ENCODE data around the gene LRSAM1.

LRSAM1 gene

GRCh38 chr9:127500862-127501261 is 49.6 kb downstream of the LRSAM1 start:
- DNase-seq = no peak

- no peak for DNase-seq
Measured at GRCh38 chr9:127501821-127502343, 50.6 kb downstream of the LRSAM1 start.

- no peak for DNase-seq
Measured at GRCh38 chr9:127502706-127503378, 51.5 kb downstream of the LRSAM1 start.

GRCh38 chr9:127503379-127503921 is 52.1 kb downstream of the LRSAM1 start:
- DNase-seq = no peak

- DNase-seq = peak; percentile 86
Measured at GRCh38 chr9:127503947-127504886, 52.9 kb downstream of the LRSAM1 start.

- no peak for DNase-seq
Measured at GRCh38 chr9:127504887-127505251, 53.6 kb downstream of the LRSAM1 start.

GRCh38 chr9:127505396-127506116 is 54.2 kb downstream of the LRSAM1 start:
- DNase-seq = peak; percentile 22

GRCh38 chr9:127506117-127506813 is 55.0 kb downstream of the LRSAM1 start:
- no peak for DNase-seq

- DNase-seq = no peak
Measured at GRCh38 chr9:127506814-127507750, 55.8 kb downstream of the LRSAM1 start.

- no peak for DNase-seq
Measured at GRCh38 chr9:127507751-127508648, 56.7 kb downstream of the LRSAM1 start.

- DNase-seq = no peak
Measured at GRCh38 chr9:127508901-127509260, 57.6 kb downstream of the LRSAM1 start.

GRCh38 chr9:127509261-127509954 is 58.1 kb downstream of the LRSAM1 start:
- DNase-seq = no peak

- DNase-seq = no peak
Measured at GRCh38 chr9:127509955-127510299, 58.6 kb downstream of the LRSAM1 start.

GRCh38 chr9:127514468-127514867 is 63.2 kb downstream of the LRSAM1 start:
- no peak for DNase-seq

- DNase-seq = no peak
Measured at GRCh38 chr9:127516835-127517607, 65.7 kb downstream of the LRSAM1 start.

GRCh38 chr9:127517620-127518019 is 66.3 kb downstream of the LRSAM1 start:
- DNase-seq = no peak

GRCh38 chr9:127518091-127518856 is 67.0 kb downstream of the LRSAM1 start:
- DNase-seq = no peak

All from suppressor macrophage treated with lipopolysaccharide for 4 hours (primary cell).